Stimulated activated CD4-positive, alpha-beta T cell treated with anti-CD3 and anti-CD28 coated beads, Interleukin-12 subunit alpha, Interleukin-12 subunit beta, amount 100 ng/mL, for 48 hours (primary cell): Measurements from ENCODE around the gene MCMBP.
"Not testable (repeated sequence)": the region's sequence is repeated elsewhere in the genome, so short reads cannot be mapped to it uniquely, and the experiment has no call there.

Source experiments
- DNase-seq, 3 donors: peaks; one replicate each; pipeline ENCODE4 v3.0.0-alpha.2; 2020; ENCODE audit warnings: low read depth in 2 of 3, low spot score in 1 of 3

The MCMBP gene

GRCh38 chr10:119832951-119833350 lies 39.7 kb downstream of the MCMBP start:
- DNase-seq: no peak

GRCh38 chr10:119831656-119832055 lies 41.0 kb downstream of the MCMBP start:
- no peak for DNase-seq

- DNase-seq: no peak
Measured at GRCh38 chr10:119830851-119831250, 41.8 kb downstream of the MCMBP start.

- DNase-seq: no peak
Measured at GRCh38 chr10:119829429-119829828, 43.2 kb downstream of the MCMBP start.

GRCh38 chr10:119827430-119827829 lies 45.2 kb downstream of the MCMBP start:
- no peak for DNase-seq

- DNase-seq: no peak
Measured at GRCh38 chr10:119826771-119827170, 45.9 kb downstream of the MCMBP start.

GRCh38 chr10:119824299-119824698 lies 48.3 kb downstream of the MCMBP start:
- DNase-seq: no peak

GRCh38 chr10:119821182-119821581 lies 51.5 kb downstream of the MCMBP start:
- no peak for DNase-seq

- DNase-seq: no peak
Measured at GRCh38 chr10:119818889-119819270, 53.8 kb downstream of the MCMBP start.

GRCh38 chr10:119817991-119818888 lies 54.4 kb downstream of the MCMBP start:
- no peak for DNase-seq

GRCh38 chr10:119815671-119816070 lies 57.0 kb downstream of the MCMBP start:
- DNase-seq: no peak

GRCh38 chr10:119812684-119813083 lies 60.0 kb downstream of the MCMBP start:
- DNase-seq: no peak

- no peak for DNase-seq
Measured at GRCh38 chr10:119811122-119811521, 61.5 kb downstream of the MCMBP start.

GRCh38 chr10:119807960-119808697 lies 64.5 kb downstream of the MCMBP start:
- DNase-seq: no peak

- DNase-seq: no peak
Measured at GRCh38 chr10:119806334-119807130, 66.1 kb downstream of the MCMBP start.

- DNase-seq: no peak
Measured at GRCh38 chr10:119805702-119806230, 66.9 kb downstream of the MCMBP start.

GRCh38 chr10:119803264-119803663 lies 69.4 kb downstream of the MCMBP start:
- DNase-seq: no peak

- no peak for DNase-seq
Measured at GRCh38 chr10:119801998-119802538, 70.6 kb downstream of the MCMBP start.

GRCh38 chr10:119801176-119801575 lies 71.5 kb downstream of the MCMBP start:
- no peak for DNase-seq

GRCh38 chr10:119796039-119796438 lies 76.6 kb downstream of the MCMBP start:
- no peak for DNase-seq

GRCh38 chr10:119795101-119795500 lies 77.5 kb downstream of the MCMBP start:
- not testable (repeated sequence) for DNase-seq
